H1 (cell line): Measurements from ENCODE around the gene SCNM1. TPM values are rescaled to one million over a fixed set of nuclear protein-coding genes. Genes with fewer than 3 reads are reported as not detected.

Experiments
- CTCF ChIA-PET: fragments of 300-600 bp; sonication (Branson Sonifier 250); formaldehyde crosslinking; loops from one replicate; lab custom pipeline; 2021; ENCODE audit not compliant: partially characterized antibody; lab: Charles Lee
- POLR2A ChIA-PET: fragments of 300-600 bp; sonication (Branson Sonifier 250); formaldehyde crosslinking; loops from one replicate; lab custom pipeline; 2021; ENCODE audit warnings: inconsistent platforms; ENCODE audit not compliant: partially characterized antibody; lab: Charles Lee
- DNase-seq, 2 experiments: peaks; one replicate each; pipeline versions ENCODE4 v3.0.0 to v3.0.0-alpha.2; 2010 to 2022; ENCODE audit warnings: low spot score in 2 of 2, low read depth in 1 of 2, mixed read lengths in 1 of 2
- FAIRE-seq: peaks from 2 replicates; lab custom pipeline; 2011; peaks lifted over from hg19 to GRCh38; lab: Jason Lieb, UNC
- H2AFZ ChIP-seq: 2 replicates; pipeline ENCODE4 v1.8.1; 2012; ENCODE audit warnings: low read length, inconsistent platforms
- H2AK5ac ChIP-seq: 2 replicates; pipeline ENCODE4 v1.6.1; 2013; ENCODE audit warnings: low read depth, low read length
- H2BK120ac ChIP-seq: replicated peaks from 2 replicates; pipeline ENCODE3; 2013; ENCODE audit warnings: low read depth, low read length, inconsistent platforms
- H2BK12ac ChIP-seq: 2 replicates; pipeline ENCODE4 v1.6.1; 2013; ENCODE audit warnings: low read depth, low read length
- H2BK15ac ChIP-seq: 2 replicates; pipeline ENCODE4 v1.6.1; 2013; ENCODE audit warnings: low read length
- H2BK20ac ChIP-seq: 2 replicates; pipeline ENCODE4 v1.6.1; 2013; ENCODE audit warnings: low read length
- H2BK5ac ChIP-seq: 2 replicates; pipeline ENCODE4 v1.6.1; 2013; ENCODE audit warnings: low read depth, low read length
- H3K14ac ChIP-seq: 2 replicates; pipeline ENCODE4 v1.6.1; 2013; ENCODE audit warnings: inconsistent platforms; ENCODE audit not compliant: insufficient read length
- H3K18ac ChIP-seq: 2 replicates; pipeline ENCODE4 v1.6.1; 2013; ENCODE audit warnings: low read length; ENCODE audit errors: extremely low read depth
- H3K23ac ChIP-seq: 2 replicates; pipeline ENCODE4 v1.6.1; 2013; ENCODE audit warnings: inconsistent platforms; ENCODE audit not compliant: insufficient read length
- H3K23me2 ChIP-seq: 2 replicates; pipeline ENCODE4 v1.6.1; 2013; ENCODE audit warnings: low read depth, low read length
- H3K27ac ChIP-seq: 2 replicates; pipeline ENCODE4 v1.6.1; 2011; ENCODE audit warnings: low read depth, low read length, inconsistent platforms
- H3K27me3 ChIP-seq, 4 experiments: replicated peaks in 1 of 4; 1 replicate in 1 of 4; 2 replicates in 3 of 4; pipeline versions ENCODE4 v1.6.1 to v1.8.1; 2011 to 2013; ENCODE audit warnings: low read length in 3 of 4, mild to moderate bottlenecking in 3 of 4, inconsistent platforms in 2 of 4, mixed read lengths in 2 of 4, moderate library complexity in 1 of 4; ENCODE audit not compliant: control insufficient read depth in 3 of 4, insufficient read depth in 3 of 4; ENCODE audit errors: extremely low read depth in 1 of 4
- H3K36me3 ChIP-seq, 4 experiments: 2 replicates each; pipeline versions ENCODE4 v1.6.1 to v1.8.1; 2011 to 2013; ENCODE audit warnings: mild to moderate bottlenecking in 4 of 4, low read length in 3 of 4, moderate library complexity in 2 of 4, control low read depth in 1 of 4, inconsistent platforms in 1 of 4; ENCODE audit not compliant: insufficient read depth in 4 of 4, control insufficient read depth in 2 of 4
- H3K4ac ChIP-seq: replicated peaks from 2 replicates; pipeline ENCODE3; 2013; ENCODE audit warnings: low read length, low read depth, mixed read lengths, inconsistent platforms; ENCODE audit not compliant: insufficient read length
- H3K4me1 ChIP-seq, 4 experiments: replicated peaks in 1 of 4; 1 replicate in 1 of 4; 2 replicates in 3 of 4; pipeline versions ENCODE4 v1.6.1 to v1.8.1; 2011 to 2013; ENCODE audit warnings: low read length in 3 of 4, inconsistent platforms in 2 of 4, mixed read lengths in 1 of 4; ENCODE audit not compliant: insufficient read depth in 4 of 4, control insufficient read depth in 3 of 4
- H3K4me2 ChIP-seq, 2 experiments: 2 replicates each; pipeline versions ENCODE4 v1.6.1 to v1.8.1; 2011 to 2013; ENCODE audit warnings: low read depth in 2 of 2, low read length in 2 of 2, control low read depth in 1 of 2, inconsistent platforms in 1 of 2, mild to moderate bottlenecking in 1 of 2; ENCODE audit not compliant: insufficient read depth in 1 of 2
- H3K4me3 ChIP-seq, 4 experiments: fragments of 200-600, 300-600 bp in 1 of 4; sonication (generic), shearing (Covaris generic), sonication (Bioruptor Twin) in 1 of 4; 2 replicates each; pipeline versions ENCODE4 v1.5.1 to v1.8.1; 2011 to 2016; ENCODE audit warnings: low read length in 4 of 4, low read depth in 3 of 4, control low read depth in 2 of 4, inconsistent platforms in 2 of 4, mild to moderate bottlenecking in 2 of 4, mixed read lengths in 1 of 4, moderate library complexity in 1 of 4; ENCODE audit not compliant: insufficient read depth in 2 of 4; ENCODE audit errors: extremely low read depth in 1 of 4
- H3K56ac ChIP-seq: replicated peaks from 2 replicates; pipeline ENCODE3; 2013; ENCODE audit warnings: low read depth, mild to moderate bottlenecking, mixed read lengths, low read length, inconsistent platforms; ENCODE audit not compliant: insufficient read length
- H3K79me1 ChIP-seq: 2 replicates; pipeline ENCODE4 v1.6.1; 2013; ENCODE audit warnings: low read depth, low read length, control low read depth
- H3K79me2 ChIP-seq, 2 experiments: 2 replicates each; pipeline versions ENCODE4 v1.6.1 to v1.8.1; 2012 to 2013; ENCODE audit warnings: low read length in 2 of 2, mild to moderate bottlenecking in 2 of 2, inconsistent platforms in 1 of 2; ENCODE audit not compliant: insufficient read depth in 2 of 2, control insufficient read depth in 1 of 2
- H3K9ac ChIP-seq, 4 experiments: replicated peaks in 1 of 4; 1 replicate in 1 of 4; 2 replicates in 3 of 4; pipeline versions ENCODE4 v1.6.1 to v1.8.1; 2011 to 2013; ENCODE audit warnings: low read depth in 3 of 4, low read length in 3 of 4, control low read depth in 2 of 4, mild to moderate bottlenecking in 2 of 4, moderate library complexity in 2 of 4, inconsistent platforms in 1 of 4; ENCODE audit errors: extremely low read depth in 1 of 4
- H3K9me3 ChIP-seq, 2 experiments: 2 replicates each; pipeline versions ENCODE4 v1.6.1 to v1.8.1; 2012 to 2013; ENCODE audit warnings: mild to moderate bottlenecking in 2 of 2, moderate library complexity in 2 of 2, control low read depth in 1 of 2, inconsistent platforms in 1 of 2, low read depth in 1 of 2, low read length in 1 of 2, mixed read lengths in 1 of 2; ENCODE audit not compliant: insufficient read depth in 2 of 2
- H4K20me1 ChIP-seq, 2 experiments: replicated peaks in 1 of 2; 2 replicates each; pipeline versions ENCODE3 to v1.8.1; 2011 to 2013; ENCODE audit warnings: inconsistent platforms in 2 of 2, low read length in 2 of 2, mild to moderate bottlenecking in 1 of 2; ENCODE audit not compliant: insufficient read depth in 2 of 2, control insufficient read depth in 1 of 2
- H4K5ac ChIP-seq: 2 replicates; pipeline ENCODE4 v1.6.1; 2013; ENCODE audit warnings: low read length, low read depth, mixed read lengths, inconsistent platforms; ENCODE audit not compliant: insufficient read length
- H4K8ac ChIP-seq: 2 replicates; pipeline ENCODE4 v1.8.0; 2013; ENCODE audit warnings: mild to moderate bottlenecking, moderate library complexity, low read length, inconsistent platforms; ENCODE audit not compliant: insufficient read depth; ENCODE audit errors: extremely low read depth
- H4K91ac ChIP-seq: replicated peaks from 2 replicates; pipeline ENCODE3; 2013; ENCODE audit warnings: low read length, mixed read lengths, inconsistent platforms; ENCODE audit not compliant: insufficient read length
- GTF2F1 ChIP-seq: IDR thresholded peaks from 2 replicates; pipeline ENCODE4 v1.6.1; 2012; ENCODE audit warnings: low read depth, low read length, improper control_type of control experiment, borderline replicate concordance
- MAX ChIP-seq: IDR thresholded peaks from 2 replicates; pipeline ENCODE4 v1.6.1; 2012; ENCODE audit warnings: inconsistent platforms
- WGBS, 2 experiments: shearing (Covaris generic) in 1 of 2; methylation state at CpG; one replicate each; pipeline versions ENCODE4 v1.1.6 to v1.1.7; 2013 to 2015; ENCODE audit warnings: low lambda C conversion rate in 2 of 2, mixed read lengths in 2 of 2, inconsistent platforms in 1 of 2, low coverage in 1 of 2, missing lambda C conversion rate in 1 of 2; ENCODE audit not compliant: insufficient replicate concordance in 2 of 2, insufficient coverage in 1 of 2, insufficient read length in 1 of 2; ENCODE audit errors: extremely low coverage in 1 of 2, missing lambda C conversion rate in 1 of 2; 5-methylcytosine and 5-hydroxymethylcytosine counted together
- polyA plus RNA-seq, 7 experiments: library from polyadenylated mRNA; depleted of rRNA in 3 of 7; stranded (reverse) in 5 of 7; unstranded in 2 of 7; fragments of >200 nt in 5 of 7; fragments of 200-250 nt in 2 of 7; gene quantifications; 1 replicate in 5 of 7; 2 replicates in 1 of 7; 4 replicates in 1 of 7; pipeline versions ENCODE4 v1.2.1 to v1.2.3, GENCODE V29; 2011 to 2013; ENCODE audit warnings: missing spikeins in 2 of 7, mixed read lengths in 2 of 7
- total RNA-seq: library from RNA; stranded (reverse); fragmentation: NEBNext Ultra II Directional; extraction: Animal tissue kit (Norgen Biotek cat#: 25700); gene quantifications from 2 replicates; pipeline ENCODE4 v1.2.1, GENCODE V29; 2021

Gene SCNM1
- total and polyA plus RNA-seq, 2 of the 8 experiments (the other 6 are each of a cell fraction or from before 2014, with no cell fraction given), result 13.6 to 46.2 TPM

GRCh38 chr1:151147132-151147503, 18.8 kb upstream of the SCNM1 start:
- Histone ChIP-seq H3K9me3 (no peaks in the 10 kb centered on the region), H3K14ac (no peak overlapping the region), H4K20me1 (no peaks in the 10 kb centered on the region), H3K79me2 (no peaks in the 10 kb centered on the region), H3K23me2 (peaks cover 16% of the 10 kb centered on the region), H3K56ac (no peak overlapping the region), H2AFZ (peak overlapping the region; percentile 91), H2BK12ac (no peak overlapping the region), H3K27me3 (peaks cover 0 to 17% (median 8%) of the 10 kb centered on the region in 4 experiments; a peak in 5 of 7 replicates), H3K4me3 (peak overlapping the region; percentile 81 to 88 (median 85); a peak in 7 of 8 replicates), H3K4me1 (peaks cover 15 to 31% (median 21%) of the 10 kb centered on the region in 4 experiments), H3K79me1 (peaks cover 5% of the 10 kb centered on the region; the same call in 1 of the 2 replicates), H3K23ac (no peak overlapping the region), H3K36me3 (no peaks in the 10 kb centered on the region), H4K5ac (no peak overlapping the region), H3K4me2 (peak overlapping the region; percentile 98 to 100), H2BK15ac (no peak overlapping the region), H3K4ac (no peak overlapping the region), H4K91ac (no peak overlapping the region), H3K27ac (no peak overlapping the region), H2BK20ac (no peak overlapping the region), H3K9ac (peak overlapping the region in 1 of 4 experiments; percentile 46; a peak in 2 of 7 replicates), H4K8ac (no peak overlapping the region; the same call in 1 of the 2 replicates), H3K18ac (no peak overlapping the region), H2AK5ac (no peak overlapping the region), H2BK120ac (no peak overlapping the region), H2BK5ac (no peak overlapping the region)
- DNase-seq (no peak), FAIRE-seq (no peak)
- 9% methylated on average over 7 of the region's 7 CpGs; no CpG with 5 or more reads in 1 of the 2 experiments for WGBS, 2 experiments
- ChIA-PET CTCF (interaction anchor here (0.7 to 1.6 kb wide), 7 partner anchors 8 to 119 kb away, joined by 3 to 5 read pairs (median 3); partner anchors contain the start of genes GABPB2 and TNFAIP8L2), POLR2A (interaction anchor here (1.0 to 10.7 kb wide), 4 partner anchors 9 to 99 kb away, joined by 3 to 124 read pairs (median 4); partner anchors contain the start of gene TNFAIP8L2)
- TF ChIP-seq GTF2F1 (no peak), MAX (0 out of 2 replicates have a peak, but pooled peaks have one; percentile 7)
